Bone marrow (tissue), 2 donors: Measurements from ENCODE around the gene TMED4.
A peak's percentile ranks its signal among the peaks of the same experiment; 100 is the strongest.

Experiments used
- DNase-seq, 2 donors: peaks; one replicate each; lab custom pipeline; 2025; lab: John Stamatoyannopoulos, UW

The TMED4 gene

GRCh38 chr7:44539669-44540506 is 42.1 kb downstream of the TMED4 start:
- DNase-seq = no peak

- no peak for DNase-seq
Measured at GRCh38 chr7:44538798-44539668, 43.0 kb downstream of the TMED4 start.

- no peak for DNase-seq
Measured at GRCh38 chr7:44538093-44538797, 43.8 kb downstream of the TMED4 start.

GRCh38 chr7:44537442-44537841 is 44.6 kb downstream of the TMED4 start:
- no peak for DNase-seq

GRCh38 chr7:44536090-44536489 is 45.9 kb downstream of the TMED4 start:
- no peak for DNase-seq

GRCh38 chr7:44535348-44536064 is 46.5 kb downstream of the TMED4 start:
- DNase-seq = no peak

GRCh38 chr7:44534501-44534900 is 47.5 kb downstream of the TMED4 start:
- DNase-seq = peak in 1 of 2 donors; percentile 12

- no peak for DNase-seq
Measured at GRCh38 chr7:44534087-44534486, 47.9 kb downstream of the TMED4 start.

GRCh38 chr7:44533301-44534055 is 48.6 kb downstream of the TMED4 start:
- no peak for DNase-seq

- DNase-seq = no peak
Measured at GRCh38 chr7:44531421-44532380, 50.3 kb downstream of the TMED4 start.

- DNase-seq = no peak
Measured at GRCh38 chr7:44530990-44531389, 51.0 kb downstream of the TMED4 start.
